IPS-NIHi11 (cell line): ENCODE results near the gene NRF1.

Source experiments
- DNase-seq: peaks from one replicate; pipeline ENCODE4 v3.0.0; 2012; ENCODE audit warnings: mixed read lengths, low spot score

The NRF1 gene

GRCh38 chr7:129686063-129686462 is 74.5 kb downstream of the NRF1 start:
- DNase-seq = no peak

GRCh38 chr7:129688503-129689222 is 77.1 kb downstream of the NRF1 start:
- DNase-seq = no peak

- no peak for DNase-seq
Observed at GRCh38 chr7:129689995-129690581, 78.6 kb downstream of the NRF1 start.

GRCh38 chr7:129690701-129691100 is 79.2 kb downstream of the NRF1 start:
- no peak for DNase-seq

- DNase-seq = peak; percentile 26
Observed at GRCh38 chr7:129698516-129699418, 87.2 kb downstream of the NRF1 start.

GRCh38 chr7:129702316-129702715 is 90.8 kb downstream of the NRF1 start:
- DNase-seq = no peak

- DNase-seq = no peak
Observed at GRCh38 chr7:129702761-129703338, 91.3 kb downstream of the NRF1 start.

GRCh38 chr7:129703751-129704150 is 92.2 kb downstream of the NRF1 start:
- no peak for DNase-seq

- no peak for DNase-seq
Observed at GRCh38 chr7:129707910-129708499, 96.5 kb downstream of the NRF1 start.

- no peak for DNase-seq
Observed at GRCh38 chr7:129713544-129713943, 102.0 kb downstream of the NRF1 start.

GRCh38 chr7:129714514-129715063 is 103.1 kb downstream of the NRF1 start:
- DNase-seq = no peak

- no peak for DNase-seq
Observed at GRCh38 chr7:129719980-129720732, 108.6 kb downstream of the NRF1 start.

- no peak for DNase-seq
Observed at GRCh38 chr7:129721068-129721467, 109.5 kb downstream of the NRF1 start.

- DNase-seq = no peak
Observed at GRCh38 chr7:129723679-129724078, 112.2 kb downstream of the NRF1 start.

- no peak for DNase-seq
Observed at GRCh38 chr7:129724796-129725195, 113.3 kb downstream of the NRF1 start.

GRCh38 chr7:129728875-129729467 is 117.5 kb downstream of the NRF1 start:
- no peak for DNase-seq

GRCh38 chr7:129729511-129729910 is 118.0 kb downstream of the NRF1 start:
- no peak for DNase-seq

GRCh38 chr7:129730159-129730558 is 118.6 kb downstream of the NRF1 start:
- no peak for DNase-seq

GRCh38 chr7:129734400-129734799 is 122.9 kb downstream of the NRF1 start:
- DNase-seq = no peak

GRCh38 chr7:129739427-129739826 is 127.9 kb downstream of the NRF1 start:
- DNase-seq = no peak
